Stimulated activated naive B cell treated with anti-CD40 and anti-IgM and Interleukin-4, amounts not matched to agents 10 μg/mL and 1 μg/mL and 100 μg/mL, for 72 hours (primary cell): ENCODE data around the gene UIMC1.
"Not testable (repeated sequence)": the region's sequence is repeated elsewhere in the genome, so short reads cannot be mapped to it uniquely, and the experiment has no call there.

ENCODE experiments used
- ATAC-seq, 2 donors: fragments of 150-1000 bp; cut with Tn5 transposase; replicated peaks; 2 replicates each; pipeline ENCODE4 v1.10.0; 2021; ENCODE audit warnings: moderate library complexity in 1 of 2
- DNase-seq: peaks from one replicate; pipeline ENCODE4 v3.0.0; 2021
- H3K27ac Mint-ChIP-seq: one replicate; pipeline ENCODE4 v1.8.0; 2022; ENCODE audit warnings: mild to moderate bottlenecking, mixed read lengths
- H3K27me3 Mint-ChIP-seq, 2 donors: one replicate each; pipeline ENCODE4 v1.8.0; 2022; ENCODE audit warnings: mixed read lengths in 2 of 2
- H3K36me3 Mint-ChIP-seq, 2 donors: one replicate each; pipeline ENCODE4 v1.8.0; 2022; ENCODE audit warnings: mixed read lengths in 2 of 2, mild to moderate bottlenecking in 1 of 2
- H3K4me1 Mint-ChIP-seq, 2 donors: one replicate each; pipeline ENCODE4 v1.8.0; 2022; ENCODE audit warnings: mixed read lengths in 2 of 2, mild to moderate bottlenecking in 1 of 2
- H3K4me3 Mint-ChIP-seq, 2 donors: one replicate each; pipeline ENCODE4 v1.8.0; 2022; ENCODE audit warnings: mild to moderate bottlenecking in 2 of 2, mixed read lengths in 2 of 2, moderate library complexity in 1 of 2
- H3K9me3 Mint-ChIP-seq, 2 donors: one replicate each; pipeline ENCODE4 v1.8.0; 2022; ENCODE audit warnings: mixed read lengths in 2 of 2, mild to moderate bottlenecking in 1 of 2

Gene UIMC1

GRCh38 chr5:177006265-177006972, at the start of gene UIMC1:
UIMC1 (minus strand) TSS chr5:177006779; CDS start chr5:176982615, 24,164 bp downstream.
- H3K4me3 Mint-ChIP-seq = peak within 1 kb of the TSS; percentile 96 to 97
- DNase-seq (peak; percentile 89), ATAC-seq (peak; percentile 85 to 92)
- peaks cover 1 to 3% of the 10 kb centered on the region in 2 donors for H3K36me3 Mint-ChIP-seq
- peaks cover 14 to 35% of the 10 kb centered on the region in 2 donors for H3K4me1 Mint-ChIP-seq
- H3K9me3 Mint-ChIP-seq = peaks cover 0 to 2% of the 10 kb centered on the region in 2 donors
- H3K27ac Mint-ChIP-seq = peak within 1 kb of the TSS; percentile 97
- H3K27me3 Mint-ChIP-seq = no peaks in the 10 kb centered on the region

- DNase-seq (no peak), ATAC-seq (no peak)
- Mint-ChIP-seq H3K9me3 (no peaks in the 10 kb centered on the region), H3K4me1 (no peaks in the 10 kb centered on the region), H3K36me3 (peaks cover 20 to 35% of the 10 kb centered on the region in 2 donors), H3K27me3 (no peaks in the 10 kb centered on the region), H3K4me3 (no peak overlapping the region), H3K27ac (no peak overlapping the region)
Observed at GRCh38 chr5:177049285-177049684, 42.7 kb upstream of the UIMC1 start.

GRCh38 chr5:177048531-177048930, 42.0 kb upstream of the UIMC1 start:
- not testable (repeated sequence) for ATAC-seq, H3K27me3 Mint-ChIP-seq, DNase-seq, H3K27ac Mint-ChIP-seq, H3K9me3 Mint-ChIP-seq, H3K4me1 Mint-ChIP-seq, H3K4me3 Mint-ChIP-seq
- peaks cover 26 to 42% of the 10 kb centered on the region in 2 donors for H3K36me3 Mint-ChIP-seq

GRCh38 chr5:177045631-177046030, 39.1 kb upstream of the UIMC1 start:
- H3K36me3 Mint-ChIP-seq = peaks cover 28 to 49% of the 10 kb centered on the region in 2 donors
- DNase-seq (no peak), ATAC-seq (no peak)
- no peak overlapping the region for H3K27ac Mint-ChIP-seq
- peaks cover 2 to 5% of the 10 kb centered on the region in 2 donors for H3K4me1 Mint-ChIP-seq
- H3K27me3 Mint-ChIP-seq = no peaks in the 10 kb centered on the region
- H3K4me3 Mint-ChIP-seq = no peak overlapping the region
- no peaks in the 10 kb centered on the region for H3K9me3 Mint-ChIP-seq

GRCh38 chr5:177044641-177045040, 38.1 kb upstream of the UIMC1 start:
- Mint-ChIP-seq H3K9me3 (no peaks in the 10 kb centered on the region), H3K36me3 (peaks cover 26 to 44% of the 10 kb centered on the region in 2 donors), H3K4me1 (peaks cover 2 to 5% of the 10 kb centered on the region in 2 donors), H3K4me3 (no peak overlapping the region), H3K27ac (no peak overlapping the region), H3K27me3 (no peaks in the 10 kb centered on the region)
- DNase-seq (no peak), ATAC-seq (no peak)

- no peak for DNase-seq
- Mint-ChIP-seq H3K27ac (no peak overlapping the region), H3K4me3 (no peak overlapping the region), H3K4me1 (peaks cover 2 to 5% of the 10 kb centered on the region in 2 donors), H3K9me3 (no peaks in the 10 kb centered on the region), H3K27me3 (no peaks in the 10 kb centered on the region), H3K36me3 (peaks cover 23 to 38% of the 10 kb centered on the region in 2 donors)
- no peak for ATAC-seq
Observed at GRCh38 chr5:177043958-177044357, 37.4 kb upstream of the UIMC1 start.

GRCh38 chr5:177043114-177043513, 36.5 kb upstream of the UIMC1 start:
- Mint-ChIP-seq H3K4me3 (no peak overlapping the region), H3K4me1 (peaks cover 2 to 5% of the 10 kb centered on the region in 2 donors), H3K36me3 (peaks cover 23 to 38% of the 10 kb centered on the region in 2 donors)

GRCh38 chr5:177041936-177042335, 35.4 kb upstream of the UIMC1 start:
- Mint-ChIP-seq H3K9me3 (no peaks in the 10 kb centered on the region), H3K4me1 (peaks cover 2 to 5% of the 10 kb centered on the region in 2 donors), H3K27ac (no peak overlapping the region), H3K36me3 (peaks cover 16 to 31% of the 10 kb centered on the region in 2 donors), H3K27me3 (no peaks in the 10 kb centered on the region), H3K4me3 (no peak overlapping the region)
- no peak for DNase-seq
- no peak for ATAC-seq

More at GRCh38 chr5:177043114-177043513, 36.5 kb upstream of the UIMC1 start:
- DNase-seq (no peak), ATAC-seq (no peak)
- no peaks in the 10 kb centered on the region for H3K9me3 Mint-ChIP-seq
- H3K27me3 Mint-ChIP-seq = no peaks in the 10 kb centered on the region
- H3K27ac Mint-ChIP-seq = no peak overlapping the region

GRCh38 chr5:177040814-177041420, 34.3 kb upstream of the UIMC1 start:
- no peaks in the 10 kb centered on the region for H3K9me3 Mint-ChIP-seq

GRCh38 chr5:177036921-177037320, 30.3 kb upstream of the UIMC1 start:
- Mint-ChIP-seq H3K36me3 (peaks cover 19 to 39% of the 10 kb centered on the region in 2 donors), H3K27ac (no peak overlapping the region), H3K4me3 (no peak overlapping the region), H3K4me1 (peaks cover 3 to 12% of the 10 kb centered on the region in 2 donors), H3K9me3 (no peaks in the 10 kb centered on the region), H3K27me3 (no peaks in the 10 kb centered on the region)
- ATAC-seq (no peak), DNase-seq (no peak)

More at GRCh38 chr5:177040814-177041420, 34.3 kb upstream of the UIMC1 start:
- ATAC-seq (no peak), DNase-seq (no peak)
- H3K4me3 Mint-ChIP-seq = no peak overlapping the region
- peaks cover 4 to 5% of the 10 kb centered on the region in 2 donors for H3K4me1 Mint-ChIP-seq
- no peak overlapping the region for H3K27ac Mint-ChIP-seq
- H3K27me3 Mint-ChIP-seq = no peaks in the 10 kb centered on the region
- peaks cover 18 to 34% of the 10 kb centered on the region in 2 donors for H3K36me3 Mint-ChIP-seq

GRCh38 chr5:177036443-177036842, 29.9 kb upstream of the UIMC1 start:
- Mint-ChIP-seq H3K4me3 (no peak overlapping the region), H3K27me3 (no peaks in the 10 kb centered on the region), H3K27ac (no peak overlapping the region), H3K4me1 (peaks cover 3 to 14% of the 10 kb centered on the region in 2 donors), H3K9me3 (peaks cover 0 to 2% of the 10 kb centered on the region in 2 donors), H3K36me3 (peaks cover 20 to 39% of the 10 kb centered on the region in 2 donors)
- DNase-seq = no peak
- no peak for ATAC-seq

- H3K27me3 Mint-ChIP-seq = no peaks in the 10 kb centered on the region
- H3K27ac Mint-ChIP-seq = no peak overlapping the region
- no peak for ATAC-seq
- no peak overlapping the region for H3K4me3 Mint-ChIP-seq
- H3K9me3 Mint-ChIP-seq = peaks cover 0 to 4% of the 10 kb centered on the region in 2 donors
- peaks cover 22 to 40% of the 10 kb centered on the region in 2 donors for H3K36me3 Mint-ChIP-seq
- no peak for DNase-seq
- peaks cover 3 to 17% of the 10 kb centered on the region in 2 donors for H3K4me1 Mint-ChIP-seq
Observed at GRCh38 chr5:177035976-177036375, 29.4 kb upstream of the UIMC1 start.

GRCh38 chr5:177029498-177029897, 22.9 kb upstream of the UIMC1 start:
- no peaks in the 10 kb centered on the region for H3K27me3 Mint-ChIP-seq
- peaks cover 0 to 4% of the 10 kb centered on the region in 2 donors for H3K9me3 Mint-ChIP-seq
- peaks cover 9 to 20% of the 10 kb centered on the region in 2 donors for H3K4me1 Mint-ChIP-seq
- H3K27ac Mint-ChIP-seq = no peak overlapping the region
- DNase-seq (no peak), ATAC-seq (no peak)
- no peak overlapping the region for H3K4me3 Mint-ChIP-seq
- H3K36me3 Mint-ChIP-seq = peaks cover 43 to 61% of the 10 kb centered on the region in 2 donors

- ATAC-seq = no peak
- H3K9me3 Mint-ChIP-seq = peaks cover 0 to 4% of the 10 kb centered on the region in 2 donors
- H3K36me3 Mint-ChIP-seq = peaks cover 39 to 46% of the 10 kb centered on the region in 2 donors
- H3K27me3 Mint-ChIP-seq = no peaks in the 10 kb centered on the region
- H3K4me3 Mint-ChIP-seq = no peak overlapping the region
- H3K27ac Mint-ChIP-seq = no peak overlapping the region
- H3K4me1 Mint-ChIP-seq = peaks cover 19 to 30% of the 10 kb centered on the region in 2 donors
- DNase-seq = no peak
Observed at GRCh38 chr5:177027665-177028064, 21.1 kb upstream of the UIMC1 start.
